Measurements from ENCODE around the gene NNAT.

Gene NNAT

DNA sequence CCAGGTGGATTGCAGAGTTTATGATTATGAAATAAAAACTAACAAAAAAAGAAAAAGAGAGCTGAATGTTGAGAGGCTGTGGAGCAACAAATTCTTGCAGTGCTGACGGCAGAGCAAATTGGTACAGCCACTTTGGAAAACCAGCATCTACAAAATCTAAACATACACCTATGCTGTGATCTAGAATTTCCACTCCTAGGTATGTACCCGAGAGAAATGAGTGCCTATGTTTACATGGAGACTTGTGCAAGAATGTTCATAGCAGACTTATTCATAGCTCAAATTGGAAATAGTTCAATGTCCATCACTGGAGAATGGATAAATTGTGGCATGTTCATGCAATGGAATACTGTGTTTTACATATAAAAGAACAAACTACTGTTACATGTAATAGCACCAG is 9.6 kb downstream of the NNAT start:
- in situ Hi-C loops (cut with MboI; ENCODE audit: low pct_unique_long_range_greater_than_20kb, low sequenced_read_pairs, unreplicated experiment): loop anchor here (5.0 kb wide), 1 partner anchor 263 kb away; no protein-coding TSS in a partner anchor

DNA sequence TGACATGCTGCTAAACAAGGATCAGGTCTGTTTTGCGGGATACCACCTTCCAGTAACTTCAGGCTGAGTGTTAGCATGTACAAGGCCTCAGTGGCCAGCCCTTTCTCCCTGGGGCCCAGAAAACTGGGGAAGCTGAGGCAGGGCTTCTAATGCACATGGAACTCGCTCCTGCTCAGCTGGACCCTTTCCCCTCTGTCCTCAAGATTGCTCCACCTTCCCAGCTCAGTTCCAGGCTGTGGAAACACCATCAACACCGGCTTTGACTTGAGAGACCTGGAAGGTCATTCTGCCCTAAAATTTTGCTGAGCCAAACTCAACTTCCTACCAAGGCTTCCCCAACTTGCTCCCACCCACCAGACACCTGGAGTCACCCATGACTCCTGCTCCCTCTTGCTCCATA is 10.8 kb downstream of the NNAT start:
- DNase-seq (ENCODE audit: low spot score): no peak
- TF ChIP-seq, protein P1, sequence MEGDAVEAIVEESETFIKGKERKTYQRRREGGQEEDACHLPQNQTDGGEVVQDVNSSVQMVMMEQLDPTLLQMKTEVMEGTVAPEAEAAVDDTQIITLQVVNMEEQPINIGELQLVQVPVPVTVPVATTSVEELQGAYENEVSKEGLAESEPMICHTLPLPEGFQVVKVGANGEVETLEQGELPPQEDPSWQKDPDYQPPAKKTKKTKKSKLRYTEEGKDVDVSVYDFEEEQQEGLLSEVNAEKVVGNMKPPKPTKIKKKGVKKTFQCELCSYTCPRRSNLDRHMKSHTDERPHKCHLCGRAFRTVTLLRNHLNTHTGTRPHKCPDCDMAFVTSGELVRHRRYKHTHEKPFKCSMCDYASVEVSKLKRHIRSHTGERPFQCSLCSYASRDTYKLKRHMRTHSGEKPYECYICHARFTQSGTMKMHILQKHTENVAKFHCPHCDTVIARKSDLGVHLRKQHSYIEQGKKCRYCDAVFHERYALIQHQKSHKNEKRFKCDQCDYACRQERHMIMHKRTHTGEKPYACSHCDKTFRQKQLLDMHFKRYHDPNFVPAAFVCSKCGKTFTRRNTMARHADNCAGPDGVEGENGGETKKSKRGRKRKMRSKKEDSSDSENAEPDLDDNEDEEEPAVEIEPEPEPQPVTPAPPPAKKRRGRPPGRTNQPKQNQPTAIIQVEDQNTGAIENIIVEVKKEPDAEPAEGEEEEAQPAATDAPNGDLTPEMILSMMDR (IDR thresholded peaks at IDR 0.05; ENCODE audit: extremely low read depth, insufficient read depth, missing control alignments): no peak
- in situ Hi-C loops (cut with MboI; ENCODE audit: low pct_unique_long_range_greater_than_20kb, low sequenced_read_pairs, unreplicated experiment): loop anchor here (5.0 kb wide), 1 partner anchor 265 kb away; no protein-coding TSS in a partner anchor

More for the DNA sequence above, 9.6 kb downstream of the NNAT start:
- DNase-seq (ENCODE audit: low spot score): no peak
- TF ChIP-seq, protein P1 (IDR thresholded peaks at IDR 0.05; ENCODE audit: extremely low read depth, insufficient read depth, missing control alignments): no peak

DNA sequence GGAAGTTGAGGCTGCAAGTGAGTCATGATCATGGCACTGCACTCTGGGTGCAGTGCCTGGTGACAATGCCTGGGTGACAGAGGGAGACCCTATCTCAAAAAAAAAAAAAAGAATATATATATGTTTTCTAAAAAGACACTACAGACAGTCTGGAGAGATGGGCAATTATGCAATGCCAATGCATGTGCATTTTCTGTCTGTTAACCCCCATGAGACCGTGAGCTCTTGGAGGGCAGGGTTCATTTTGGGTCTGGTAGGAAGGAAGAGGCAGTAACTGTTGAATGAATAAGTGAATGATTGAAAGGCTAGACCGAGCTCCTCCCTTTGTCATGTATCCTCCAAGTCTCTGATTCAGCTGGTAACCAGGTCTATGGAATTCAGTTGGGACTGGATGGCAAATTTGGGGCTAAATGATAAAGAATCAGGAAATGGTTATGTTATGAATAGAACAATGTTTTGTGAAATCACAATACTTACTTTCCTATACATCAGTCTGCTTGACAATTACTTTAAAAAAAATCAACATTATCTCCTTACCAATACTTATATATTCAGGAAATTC is 12.2 kb downstream of the NNAT start:
- in situ Hi-C loops (cut with MboI; ENCODE audit: low pct_unique_long_range_greater_than_20kb, low sequenced_read_pairs, unreplicated experiment): loop anchor here (5.0 kb wide), 1 partner anchor 266 kb away; no protein-coding TSS in a partner anchor
- TF ChIP-seq, protein P1 (IDR thresholded peaks at IDR 0.05; ENCODE audit: extremely low read depth, insufficient read depth, missing control alignments): no peak
- DNase-seq (ENCODE audit: low spot score): no peak

DNA sequence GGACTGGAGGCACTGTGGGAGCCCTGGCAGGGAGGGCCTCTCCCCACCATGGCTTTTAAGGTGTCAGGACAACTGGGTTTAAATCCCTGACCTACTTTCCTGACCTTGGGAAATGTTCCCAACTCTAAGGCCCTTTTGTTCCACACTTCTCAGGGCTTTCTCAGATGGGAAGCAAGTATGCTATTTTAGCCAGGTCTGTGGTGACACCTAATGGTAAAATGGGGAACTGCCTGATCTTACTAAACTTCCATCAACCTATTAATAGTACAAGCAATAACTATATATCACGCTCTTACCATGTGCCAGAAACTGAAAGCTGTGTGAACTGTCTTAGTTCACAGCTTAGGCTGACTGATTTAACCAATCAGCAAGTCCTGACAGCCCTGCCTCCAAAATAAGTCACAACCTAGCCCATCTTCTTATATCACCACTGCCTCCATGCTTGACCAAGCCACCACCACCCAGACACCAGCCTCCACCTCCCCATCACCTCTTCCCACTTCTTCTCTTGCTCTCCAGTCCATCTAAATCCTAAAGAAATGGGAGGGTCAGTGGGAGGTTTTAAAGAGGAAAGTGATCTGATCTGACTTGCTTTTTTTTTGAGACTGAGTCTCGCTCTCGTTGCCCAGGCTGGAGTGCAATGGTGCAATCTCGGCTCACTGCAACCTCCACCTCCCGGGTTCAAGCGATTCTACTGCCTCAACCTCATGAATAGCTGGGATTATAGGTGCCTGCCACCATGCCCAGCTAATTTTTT is 13.5 kb downstream of the NNAT start:
- TF ChIP-seq, protein P1 (IDR thresholded peaks at IDR 0.05; ENCODE audit: extremely low read depth, insufficient read depth, missing control alignments): peak; percentile 74
- in situ Hi-C loops (cut with MboI; ENCODE audit: low pct_unique_long_range_greater_than_20kb, low sequenced_read_pairs, unreplicated experiment): loop anchor here (5.0 kb wide), 1 partner anchor 267 kb away; no protein-coding TSS in a partner anchor
- DNase-seq (ENCODE audit: low spot score): peak; percentile 77

DNA sequence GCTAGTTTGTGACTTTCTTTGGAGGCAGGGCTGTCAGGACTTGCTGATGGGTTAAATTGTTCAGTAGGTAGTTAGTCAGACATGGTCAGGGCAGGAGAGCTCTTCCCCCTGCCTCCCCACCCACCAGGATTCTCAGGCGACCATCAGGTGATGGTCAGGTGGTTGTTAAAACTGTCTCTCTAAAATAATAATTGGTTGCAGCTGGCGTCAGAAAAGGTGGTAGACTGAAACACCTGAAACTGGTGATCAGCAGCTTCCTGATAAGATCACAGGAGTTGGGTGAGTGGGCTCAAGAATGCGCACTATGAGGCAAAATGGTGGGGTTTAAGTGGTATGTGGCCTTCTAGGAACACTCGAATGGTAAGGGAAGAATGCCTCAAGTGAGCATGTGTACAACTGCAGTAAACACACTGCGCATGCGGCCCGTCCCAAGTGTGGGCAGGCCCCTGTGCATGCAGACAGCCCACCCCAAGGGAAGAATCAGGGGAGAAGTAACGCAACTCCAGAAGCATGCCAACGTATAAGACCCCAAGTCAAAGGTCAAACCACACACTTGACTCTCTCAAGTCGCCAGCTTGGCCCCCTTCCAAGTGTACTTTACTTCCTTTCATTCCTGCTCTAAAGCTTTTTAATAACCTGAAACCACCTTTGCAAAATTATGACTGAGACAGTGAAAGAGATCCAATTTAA is 14.5 kb downstream of the NNAT start:
- in situ Hi-C loops (cut with MboI; ENCODE audit: low pct_unique_long_range_greater_than_20kb, low sequenced_read_pairs, unreplicated experiment): no loop called here
- DNase-seq (ENCODE audit: low spot score): no peak
- TF ChIP-seq, protein P1 (IDR thresholded peaks at IDR 0.05; ENCODE audit: extremely low read depth, insufficient read depth, missing control alignments): no peak

GRCh38 chr20:37537505-37537904 is 16.5 kb downstream of the NNAT start:
- TF ChIP-seq, protein P1 (IDR thresholded peaks at IDR 0.05; ENCODE audit: extremely low read depth, insufficient read depth, missing control alignments): no peak
- in situ Hi-C loops (cut with MboI; ENCODE audit: low pct_unique_long_range_greater_than_20kb, low sequenced_read_pairs, unreplicated experiment): no loop called here
- DNase-seq (ENCODE audit: low spot score): no peak

Measured in GM13977 (cell line).